IPS-20b (cell line): ENCODE data around the gene EPB41L2.

Experiments used
- H3K27ac ChIP-seq: one replicate; pipeline ENCODE4 v1.5.1; 2013; ENCODE audit warnings: low read length
- H3K27me3 ChIP-seq: 2 replicates; pipeline ENCODE4 v1.6.1; 2013; ENCODE audit warnings: mild to moderate bottlenecking, low read length, inconsistent platforms; ENCODE audit not compliant: insufficient read depth
- H3K36me3 ChIP-seq: 2 replicates; pipeline ENCODE4 v1.6.1; 2013; ENCODE audit warnings: low read depth, mild to moderate bottlenecking, inconsistent platforms, low read length, moderate library complexity; ENCODE audit not compliant: insufficient read depth
- H3K4me1 ChIP-seq: 2 replicates; pipeline ENCODE4 v1.6.1; 2013; ENCODE audit warnings: mild to moderate bottlenecking, control low read depth, inconsistent platforms, low read length, moderate library complexity; ENCODE audit not compliant: insufficient read depth
- H3K4me3 ChIP-seq: 2 replicates; pipeline ENCODE4 v1.5.1; 2013; ENCODE audit warnings: mild to moderate bottlenecking, low read length, inconsistent platforms
- H3K9ac ChIP-seq: 2 replicates; pipeline ENCODE4 v1.6.1; 2013; ENCODE audit warnings: low read depth, mild to moderate bottlenecking, inconsistent platforms, low read length, moderate library complexity
- H3K9me3 ChIP-seq: 2 replicates; pipeline ENCODE4 v1.6.1; 2013; ENCODE audit warnings: mild to moderate bottlenecking, low read depth, low read length, inconsistent platforms; ENCODE audit not compliant: insufficient read depth

The EPB41L2 gene

DNA sequence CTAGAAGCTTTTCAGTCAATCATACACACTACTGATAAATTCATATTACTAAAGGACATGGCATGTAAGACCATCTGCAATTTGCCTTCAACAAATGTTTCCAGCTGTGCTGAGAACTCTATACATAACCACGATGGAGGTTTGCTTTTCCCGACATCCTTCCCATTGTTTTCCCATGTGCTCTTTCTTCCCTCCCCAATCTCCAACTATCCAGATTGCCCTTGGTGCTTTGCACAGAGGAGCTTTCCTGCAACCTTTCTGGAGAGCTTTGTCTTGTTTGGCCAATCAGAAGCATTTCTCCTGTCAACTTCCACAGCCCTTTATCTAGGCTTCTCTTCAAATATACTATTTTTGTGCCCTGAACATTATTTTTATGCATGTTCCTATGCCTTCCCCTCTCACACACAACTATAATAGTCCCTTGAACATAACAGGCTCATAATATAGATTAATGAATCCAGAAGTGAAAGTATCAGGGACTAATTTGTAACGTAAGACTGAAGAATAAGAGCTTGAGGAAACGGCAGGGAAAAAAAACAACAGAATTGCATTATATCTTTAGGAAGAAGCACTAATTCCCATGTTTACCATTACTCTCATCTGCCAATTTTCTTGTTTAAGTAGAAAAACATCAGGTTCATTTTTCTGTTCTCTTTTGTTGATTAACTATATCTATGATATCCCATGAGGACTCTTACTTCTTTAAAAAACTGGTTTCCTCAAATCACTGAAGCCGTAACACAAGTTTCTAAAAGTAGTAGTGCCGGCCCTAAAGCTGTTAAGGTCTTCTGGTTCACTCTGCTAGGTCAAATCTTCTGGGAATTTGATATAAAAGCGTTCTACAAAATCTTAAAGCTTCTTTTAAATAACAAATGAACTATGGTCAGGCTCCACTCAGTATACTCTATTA, 215.8 kb downstream of the EPB41L2 start:
- H3K27me3 ChIP-seq = no peaks in the 10 kb centered on the region
- H3K4me3 ChIP-seq = no peak overlapping the region
- no peak overlapping the region for H3K27ac ChIP-seq
- no peaks in the 10 kb centered on the region for H3K9me3 ChIP-seq
- H3K4me1 ChIP-seq = peaks cover 8% of the 10 kb centered on the region; the same call in 1 of the 2 replicates
- H3K36me3 ChIP-seq = no peaks in the 10 kb centered on the region
- no peak overlapping the region for H3K9ac ChIP-seq

DNA sequence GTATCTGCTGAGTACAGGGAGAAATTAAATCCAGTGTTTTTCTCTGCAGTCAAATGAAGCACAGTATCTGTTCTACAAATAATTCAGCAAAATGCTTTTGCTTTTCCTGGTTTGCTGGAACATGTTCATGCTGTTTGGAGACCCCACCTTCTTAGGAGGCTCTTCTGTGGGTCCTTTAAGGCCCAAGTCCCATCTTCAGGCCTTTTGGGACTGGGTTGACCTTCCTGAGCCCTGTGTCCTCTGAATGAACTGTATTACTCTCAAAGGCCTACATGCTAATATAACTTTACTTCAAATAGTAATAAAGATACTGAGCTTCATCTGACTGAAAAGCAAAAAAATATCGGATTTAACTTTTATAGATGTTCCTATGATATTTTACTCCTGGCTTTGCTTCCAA, 216.5 kb downstream of the EPB41L2 start:
- Histone ChIP-seq H3K36me3 (no peaks in the 10 kb centered on the region), H3K4me3 (no peak overlapping the region), H3K27me3 (no peaks in the 10 kb centered on the region), H3K9ac (no peak overlapping the region), H3K4me1 (peaks cover 12% of the 10 kb centered on the region), H3K9me3 (no peaks in the 10 kb centered on the region), H3K27ac (no peak overlapping the region)

DNA sequence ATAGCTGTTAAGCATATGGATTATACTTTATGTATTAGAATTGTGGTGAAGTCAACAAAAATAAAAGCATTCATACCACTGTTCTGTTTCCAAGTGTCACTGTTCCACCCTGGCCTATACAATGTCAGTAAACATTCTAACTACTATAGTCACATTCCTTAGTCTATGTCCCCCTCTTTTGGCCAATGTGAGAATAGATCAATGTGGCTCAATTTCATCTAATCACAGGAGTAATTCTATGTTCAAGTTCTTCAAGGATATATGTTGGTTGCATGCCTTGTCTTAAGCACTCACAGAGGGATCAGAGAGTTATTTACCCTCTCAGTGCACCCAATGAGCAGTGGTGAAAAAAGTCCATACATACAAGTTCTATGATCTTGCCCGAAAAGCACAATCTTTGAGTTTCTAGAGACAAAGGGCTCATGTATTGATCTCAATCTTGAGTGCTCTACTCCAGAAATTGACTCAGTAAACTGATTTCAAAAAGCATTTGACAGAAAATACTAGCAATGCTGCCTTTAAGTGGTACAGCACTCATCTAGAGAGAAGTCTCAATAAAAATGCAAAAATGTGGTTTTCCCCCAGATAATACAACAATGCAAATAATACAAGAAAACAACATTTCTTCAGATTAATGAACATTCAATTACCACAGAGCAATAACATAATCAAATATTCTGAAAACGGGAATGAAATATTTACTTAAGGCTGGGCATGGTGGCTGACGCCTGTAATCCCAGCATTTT, 219.3 kb downstream of the EPB41L2 start:
- Histone ChIP-seq H3K9me3 (no peaks in the 10 kb centered on the region), H3K36me3 (no peaks in the 10 kb centered on the region), H3K9ac (no peak overlapping the region), H3K4me1 (peaks cover 33% of the 10 kb centered on the region), H3K27ac (no peak overlapping the region), H3K4me3 (no peak overlapping the region), H3K27me3 (no peaks in the 10 kb centered on the region)

DNA sequence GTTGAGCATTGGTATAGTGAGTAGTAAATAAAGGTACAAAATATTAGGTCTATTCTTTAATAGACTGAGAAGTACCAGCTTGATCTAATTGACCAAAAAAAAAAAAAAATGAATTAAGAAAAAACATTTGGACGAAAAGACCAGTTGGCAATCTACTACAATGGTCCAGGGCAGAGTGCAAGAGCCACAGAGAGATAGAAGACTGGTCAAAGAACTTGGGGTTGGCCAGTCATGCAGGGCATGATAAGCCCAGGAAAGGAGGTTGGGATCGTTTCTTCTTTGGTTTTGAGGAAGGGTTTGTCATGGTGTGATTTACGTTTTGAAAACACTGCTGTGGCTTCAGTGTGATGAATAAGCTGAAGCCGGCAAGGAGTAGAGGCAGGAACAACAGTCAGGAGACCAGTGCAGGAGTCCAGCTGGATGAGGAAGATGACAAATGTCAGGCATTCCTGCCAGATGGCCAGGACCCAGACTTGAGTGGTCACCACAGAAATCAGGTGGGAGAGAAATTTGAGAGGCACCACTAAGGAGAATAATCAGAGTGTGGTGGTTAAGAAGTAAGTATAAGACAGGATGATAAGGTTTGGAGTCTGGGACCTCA, 221.8 kb downstream of the EPB41L2 start:
- H3K27me3 ChIP-seq = no peaks in the 10 kb centered on the region
- H3K4me3 ChIP-seq = 0 out of 2 replicates have a peak overlapping the region, but pooled peaks have one; percentile 10
- peaks cover 38% of the 10 kb centered on the region for H3K4me1 ChIP-seq
- no peak overlapping the region for H3K27ac ChIP-seq
- H3K36me3 ChIP-seq = no peaks in the 10 kb centered on the region
- no peak overlapping the region for H3K9ac ChIP-seq
- no peaks in the 10 kb centered on the region for H3K9me3 ChIP-seq

DNA sequence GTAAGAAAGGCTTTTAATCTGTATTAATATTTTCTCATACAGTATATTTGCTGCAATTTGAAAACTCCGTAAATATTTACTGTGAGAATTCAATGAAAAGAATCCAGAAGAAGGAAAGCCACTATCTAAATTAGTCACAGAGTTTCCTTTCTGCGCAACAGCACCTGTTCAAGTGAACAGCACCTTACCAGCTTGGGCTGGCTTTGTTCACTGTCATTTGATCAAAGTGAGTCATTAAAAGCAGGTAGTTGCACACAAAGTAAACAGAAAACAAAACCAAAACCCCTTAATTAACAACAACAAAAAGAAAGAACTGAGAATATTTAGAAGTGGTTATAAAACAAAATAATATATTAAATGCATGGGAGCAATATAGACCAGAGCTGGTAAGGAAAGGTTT, 223.0 kb downstream of the EPB41L2 start:
- Histone ChIP-seq H3K27me3 (no peaks in the 10 kb centered on the region), H3K4me1 (peaks cover 38% of the 10 kb centered on the region), H3K27ac (no peak overlapping the region), H3K9me3 (no peaks in the 10 kb centered on the region), H3K4me3 (no peak overlapping the region), H3K36me3 (no peaks in the 10 kb centered on the region), H3K9ac (no peak overlapping the region)

DNA sequence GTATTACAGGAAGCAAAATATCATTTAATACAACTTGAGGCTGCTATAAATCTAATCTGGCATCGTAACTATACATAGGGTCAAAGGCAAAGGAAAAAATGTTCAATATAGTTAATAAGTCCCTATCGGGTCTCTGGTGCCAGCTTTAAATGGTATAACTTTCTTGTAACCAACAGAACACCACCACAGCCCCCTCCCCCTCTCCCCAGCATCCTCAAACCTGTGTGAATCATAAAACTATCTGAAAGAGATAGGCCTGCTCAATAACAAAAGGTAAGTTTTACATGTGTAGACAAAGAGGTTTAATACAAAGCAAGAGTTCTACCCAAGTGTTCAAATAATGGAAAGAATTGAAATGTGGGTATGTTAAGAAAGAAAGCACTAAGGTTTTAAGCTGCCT, 223.7 kb downstream of the EPB41L2 start:
- Histone ChIP-seq H3K36me3 (no peaks in the 10 kb centered on the region), H3K4me1 (peaks cover 38% of the 10 kb centered on the region), H3K9ac (no peak overlapping the region), H3K9me3 (no peaks in the 10 kb centered on the region), H3K4me3 (0 out of 2 replicates have a peak overlapping the region, but pooled peaks have one; percentile 5), H3K27ac (no peak overlapping the region), H3K27me3 (no peaks in the 10 kb centered on the region)

DNA sequence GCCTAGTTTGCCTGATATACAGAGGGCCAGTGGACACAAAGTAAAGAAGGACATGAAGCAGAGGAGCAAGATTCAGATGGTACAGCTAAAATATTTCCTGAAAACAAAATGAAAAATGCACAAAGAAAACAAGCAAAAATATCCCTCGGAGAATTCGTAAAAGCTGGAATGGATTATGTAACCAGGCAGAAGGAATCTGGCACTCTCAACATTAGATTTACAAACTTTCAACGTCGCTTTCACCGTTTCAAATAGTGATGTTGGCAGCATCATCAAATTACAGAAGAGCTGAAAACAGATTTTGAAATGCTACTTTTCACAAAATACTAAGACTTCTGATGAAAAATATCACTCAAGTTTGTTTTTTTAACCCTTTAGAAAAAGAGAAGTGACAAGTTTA, 224.1 kb downstream of the EPB41L2 start:
- H3K9ac ChIP-seq = no peak overlapping the region
- no peak overlapping the region for H3K27ac ChIP-seq
- H3K27me3 ChIP-seq = no peaks in the 10 kb centered on the region
- H3K4me1 ChIP-seq = peaks cover 38% of the 10 kb centered on the region
- no peaks in the 10 kb centered on the region for H3K9me3 ChIP-seq
- H3K4me3 ChIP-seq = no peak overlapping the region
- H3K36me3 ChIP-seq = no peaks in the 10 kb centered on the region

DNA sequence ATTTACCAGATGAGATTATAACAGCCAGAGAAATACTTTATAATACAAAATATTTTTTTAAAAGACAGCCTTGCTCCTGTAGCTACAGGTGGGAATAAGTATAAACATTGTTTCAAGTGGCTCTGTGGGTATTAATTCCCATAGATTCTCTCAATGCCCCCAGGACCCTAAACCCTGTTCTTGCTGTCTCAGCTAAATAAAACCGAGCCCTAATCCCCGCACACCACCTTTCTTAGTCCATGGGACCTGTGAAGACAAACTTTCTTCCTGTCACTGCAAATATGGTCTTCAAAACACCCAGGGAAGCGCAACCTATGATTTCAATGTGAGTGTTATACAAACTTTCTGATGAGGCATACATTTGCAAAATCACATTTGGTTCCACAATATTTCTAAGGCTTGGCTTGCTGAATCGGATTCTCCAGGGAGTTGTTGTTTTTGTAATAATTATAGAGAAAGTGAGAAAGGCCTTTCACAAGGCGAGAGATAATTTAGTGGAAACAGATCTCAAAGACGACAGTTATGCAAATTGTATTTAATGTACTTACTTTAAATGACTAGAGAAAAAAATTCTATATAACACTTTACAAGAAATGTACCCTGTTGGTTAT, 224.7 kb downstream of the EPB41L2 start:
- Histone ChIP-seq H3K27me3 (no peaks in the 10 kb centered on the region), H3K4me1 (peaks cover 38% of the 10 kb centered on the region), H3K27ac (no peak overlapping the region)

DNA sequence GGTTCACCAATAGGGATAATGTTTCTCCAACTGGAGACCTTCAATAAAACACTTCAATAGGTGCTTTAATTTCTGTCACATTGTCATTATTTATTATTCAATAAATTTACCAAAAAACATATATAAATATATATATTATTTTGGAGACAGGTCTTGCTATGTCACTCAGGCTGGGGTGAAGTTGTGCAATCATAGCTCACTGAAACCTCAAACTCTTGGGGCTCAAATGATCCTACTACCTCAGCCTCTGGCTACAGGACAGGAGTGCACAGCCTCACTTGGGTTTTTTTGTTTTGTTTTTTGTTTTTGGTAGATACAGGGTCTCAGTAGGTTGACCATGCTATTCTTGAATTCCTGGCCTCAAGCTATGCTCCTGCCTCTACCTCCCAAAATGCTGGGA, 226.0 kb downstream of the EPB41L2 start:
- no peaks in the 10 kb centered on the region for H3K36me3 ChIP-seq
- no peaks in the 10 kb centered on the region for H3K9me3 ChIP-seq
- peaks cover 33% of the 10 kb centered on the region for H3K4me1 ChIP-seq
- H3K9ac ChIP-seq = no peak overlapping the region
- no peak overlapping the region for H3K4me3 ChIP-seq
- H3K27ac ChIP-seq = no peak overlapping the region
- no peaks in the 10 kb centered on the region for H3K27me3 ChIP-seq

More for the DNA sequence above, 224.7 kb downstream of the EPB41L2 start:
- H3K9ac ChIP-seq = no peak overlapping the region
- no peak overlapping the region for H3K4me3 ChIP-seq
- no peaks in the 10 kb centered on the region for H3K36me3 ChIP-seq
- H3K9me3 ChIP-seq = no peaks in the 10 kb centered on the region

DNA sequence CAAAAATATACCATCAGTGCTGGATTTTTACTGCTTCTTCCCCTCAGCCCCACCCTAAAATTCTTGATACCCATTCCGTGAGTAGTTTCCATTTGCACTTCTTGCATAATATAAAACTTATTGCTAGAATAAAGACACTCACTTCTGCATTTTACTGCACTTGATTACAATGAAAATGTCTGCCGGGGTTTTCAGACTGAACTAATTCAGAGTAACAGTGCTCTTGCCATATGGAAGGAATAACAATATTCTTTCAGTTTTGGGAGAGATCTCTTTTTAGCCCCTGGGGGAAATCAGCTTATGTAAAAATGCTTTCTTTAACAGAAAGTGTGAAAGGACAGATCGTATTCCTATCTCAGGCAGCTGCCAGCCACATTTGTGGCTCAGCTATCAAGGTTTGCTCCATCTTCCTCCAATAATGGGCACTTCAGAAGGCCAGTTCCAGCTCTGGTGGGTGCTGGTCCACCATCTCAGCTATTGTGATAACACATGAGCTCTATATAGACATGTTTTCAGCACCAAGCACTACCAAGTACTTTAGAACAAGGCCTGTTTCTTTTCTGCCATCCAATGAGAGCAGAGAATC, 226.9 kb downstream of the EPB41L2 start:
- Histone ChIP-seq H3K27ac (no peak overlapping the region), H3K4me3 (no peak overlapping the region), H3K9me3 (no peaks in the 10 kb centered on the region), H3K9ac (no peak overlapping the region), H3K27me3 (no peaks in the 10 kb centered on the region), H3K36me3 (no peaks in the 10 kb centered on the region), H3K4me1 (peaks cover 25% of the 10 kb centered on the region)
